Measurements from ENCODE around the gene PROC.
"Not testable (repeated sequence)": the region's sequence is repeated elsewhere in the genome, so short reads cannot be mapped to it uniquely, and the experiment has no call there.

Gene PROC

GRCh38 chr2:127403460-127403859 lies 14.8 kb upstream of the PROC start:
- DNase-seq = no peak
- TF ChIP-seq POLR2A (IDR thresholded peaks at IDR 0.05; ENCODE audit: low read length) (no peak), GATA1 (IDR thresholded peaks at IDR 0.05; ENCODE audit: low read depth, low read length) (no peak)

GRCh38 chr2:127404466-127405254 lies 13.6 kb upstream of the PROC start:
- no peak for DNase-seq
- TF ChIP-seq GATA1 (IDR thresholded peaks at IDR 0.05; ENCODE audit: low read depth, low read length) (no peak), POLR2A (IDR thresholded peaks at IDR 0.05; ENCODE audit: low read length) (no peak)

- TF ChIP-seq GATA1 (IDR thresholded peaks at IDR 0.05; ENCODE audit: low read depth, low read length) = no peak
- no peak for DNase-seq
Observed at GRCh38 chr2:127405255-127405610, 13.0 kb upstream of the PROC start.

DNA sequence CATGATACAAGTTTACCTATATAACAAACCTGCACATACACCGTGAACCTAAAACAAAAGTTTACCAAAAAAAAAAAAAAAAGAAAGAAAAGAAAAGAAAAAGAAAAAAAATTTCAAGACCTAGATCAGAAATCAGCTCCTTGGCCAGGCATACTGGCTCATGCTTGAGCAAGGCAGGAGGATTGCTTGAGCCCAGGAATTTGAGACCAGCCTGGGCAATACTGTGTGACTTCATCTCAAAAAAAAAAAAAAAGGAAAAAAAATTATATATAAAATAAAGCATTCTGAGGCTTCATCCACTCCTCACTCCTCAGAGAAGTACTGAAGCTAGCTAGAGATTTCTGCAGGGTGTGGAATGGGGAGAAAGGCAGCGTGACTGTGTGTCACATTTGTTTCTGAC lies 11.8 kb upstream of the PROC start:
- TF ChIP-seq GATA1 (IDR thresholded peaks at IDR 0.05; ENCODE audit: low read depth, low read length) (no peak), POLR2A (IDR thresholded peaks at IDR 0.05; ENCODE audit: low read length) (no peak)
- DNase-seq = no peak

DNA sequence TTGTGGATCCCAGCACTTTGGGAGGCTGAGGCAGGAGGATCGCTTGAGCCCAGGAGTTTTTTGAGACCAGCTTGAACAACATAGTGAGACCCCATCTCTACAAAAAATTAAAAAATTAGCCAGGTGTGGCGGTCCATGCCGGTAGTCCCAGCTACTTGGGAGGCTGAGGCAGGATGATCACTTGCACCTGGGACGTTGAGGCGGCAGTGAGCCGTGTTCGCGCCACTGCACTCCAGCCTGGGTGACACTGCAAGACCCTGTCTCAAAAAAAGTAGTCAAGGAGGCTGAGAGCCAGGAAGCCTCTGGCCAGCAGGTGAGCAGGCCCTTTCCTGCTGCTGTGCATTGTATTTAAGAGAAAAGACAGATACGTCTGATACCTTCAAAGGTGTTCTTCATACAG lies 11.1 kb upstream of the PROC start:
- TF ChIP-seq GATA1 (IDR thresholded peaks at IDR 0.05; ENCODE audit: low read depth, low read length) = no peak
- TF ChIP-seq POLR2A (IDR thresholded peaks at IDR 0.05; ENCODE audit: low read length) = no peak
- no peak for DNase-seq

GRCh38 chr2:127407661-127408003 lies 10.6 kb upstream of the PROC start:
- DNase-seq = no peak
- TF ChIP-seq POLR2A (IDR thresholded peaks at IDR 0.05; ENCODE audit: low read length) = no peak
- TF ChIP-seq GATA1 (IDR thresholded peaks at IDR 0.05; ENCODE audit: low read depth, low read length) = no peak

DNA sequence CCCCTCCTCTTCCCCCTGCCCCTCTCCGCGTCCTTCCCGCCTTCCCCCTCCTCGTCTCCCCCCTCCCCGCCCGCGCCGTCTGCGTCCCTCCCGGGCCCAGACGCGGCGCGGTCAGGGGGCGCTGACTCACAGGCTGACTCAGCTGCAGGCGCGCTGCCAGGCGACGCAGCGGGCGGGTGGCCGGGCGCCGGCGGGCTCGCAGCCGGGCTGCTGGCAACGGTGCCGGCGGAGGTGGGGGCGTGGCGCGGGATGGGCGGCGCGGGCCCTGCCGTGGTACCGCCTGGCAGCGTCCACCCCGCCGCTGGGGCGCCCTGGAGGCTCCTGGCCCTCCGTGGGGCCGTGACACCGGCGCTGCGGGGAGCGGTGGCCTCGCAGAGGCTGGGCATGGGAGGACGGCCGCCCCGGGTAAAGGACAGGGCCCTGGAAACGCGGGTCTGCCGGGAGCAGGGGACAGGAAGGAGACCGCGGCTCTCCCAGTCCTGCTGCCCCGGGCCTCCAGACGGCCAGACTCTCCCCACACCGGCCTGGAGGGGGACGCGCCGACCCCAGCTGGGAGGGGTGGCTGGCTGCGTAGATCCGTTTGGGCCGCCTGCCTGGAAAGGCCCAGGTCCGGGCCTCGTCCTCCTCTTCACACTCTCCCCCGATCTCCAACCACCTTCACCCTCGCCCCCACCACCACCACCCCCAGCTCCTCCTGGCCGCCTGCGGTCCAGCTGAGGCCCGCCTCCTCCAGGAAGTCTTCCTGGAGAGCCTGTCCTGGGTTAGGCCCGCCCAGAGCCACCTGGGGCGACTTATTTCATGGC lies 10.0 kb upstream of the PROC start:
- peak; percentile 92 to 98 for DNase-seq
- TF ChIP-seq POLR2A (IDR thresholded peaks at IDR 0.05; ENCODE audit: low read length) (peak; percentile 72), GATA1 (IDR thresholded peaks at IDR 0.05; ENCODE audit: low read depth, low read length) (no peak)

DNA sequence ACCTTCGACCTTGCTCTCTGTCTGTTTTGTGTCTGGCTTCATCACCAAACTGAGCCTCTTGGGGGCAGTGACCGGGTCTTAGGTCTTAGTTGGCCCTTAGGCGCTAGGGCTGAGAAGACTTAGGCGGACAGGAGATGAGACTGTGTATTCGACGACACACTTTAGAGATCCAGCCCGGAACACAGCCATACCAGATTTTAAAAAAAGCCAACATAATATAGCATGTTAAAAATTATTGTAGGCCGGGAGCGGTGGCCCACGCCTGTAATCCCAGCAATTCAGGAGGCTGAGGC lies 9.5 kb upstream of the PROC start:
- peak in 1 of 2 experiments; percentile 52 for DNase-seq
- TF ChIP-seq POLR2A (IDR thresholded peaks at IDR 0.05; ENCODE audit: low read length) (no peak), GATA1 (IDR thresholded peaks at IDR 0.05; ENCODE audit: low read depth, low read length) (no peak)

DNA sequence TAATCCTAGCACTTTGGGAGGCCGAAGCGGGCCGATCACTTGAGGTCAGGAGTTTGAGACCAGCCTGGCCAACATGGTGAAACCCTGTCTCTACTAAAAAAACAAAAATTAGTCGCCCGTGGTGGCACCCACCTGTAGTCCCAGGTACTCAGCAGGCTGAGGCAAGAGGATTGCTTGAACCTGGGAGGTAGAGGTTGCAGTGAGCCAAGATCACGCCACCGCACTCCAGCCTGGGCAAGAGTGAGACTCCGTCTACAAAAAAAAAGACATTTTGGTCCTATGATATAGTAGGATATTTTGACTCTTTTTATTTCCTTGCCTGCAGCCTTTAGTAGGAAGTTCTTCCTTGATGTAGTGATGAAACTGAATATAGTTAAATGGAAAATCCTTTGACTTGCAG lies 8.5 kb upstream of the PROC start:
- DNase-seq = not testable (repeated sequence)

DNA sequence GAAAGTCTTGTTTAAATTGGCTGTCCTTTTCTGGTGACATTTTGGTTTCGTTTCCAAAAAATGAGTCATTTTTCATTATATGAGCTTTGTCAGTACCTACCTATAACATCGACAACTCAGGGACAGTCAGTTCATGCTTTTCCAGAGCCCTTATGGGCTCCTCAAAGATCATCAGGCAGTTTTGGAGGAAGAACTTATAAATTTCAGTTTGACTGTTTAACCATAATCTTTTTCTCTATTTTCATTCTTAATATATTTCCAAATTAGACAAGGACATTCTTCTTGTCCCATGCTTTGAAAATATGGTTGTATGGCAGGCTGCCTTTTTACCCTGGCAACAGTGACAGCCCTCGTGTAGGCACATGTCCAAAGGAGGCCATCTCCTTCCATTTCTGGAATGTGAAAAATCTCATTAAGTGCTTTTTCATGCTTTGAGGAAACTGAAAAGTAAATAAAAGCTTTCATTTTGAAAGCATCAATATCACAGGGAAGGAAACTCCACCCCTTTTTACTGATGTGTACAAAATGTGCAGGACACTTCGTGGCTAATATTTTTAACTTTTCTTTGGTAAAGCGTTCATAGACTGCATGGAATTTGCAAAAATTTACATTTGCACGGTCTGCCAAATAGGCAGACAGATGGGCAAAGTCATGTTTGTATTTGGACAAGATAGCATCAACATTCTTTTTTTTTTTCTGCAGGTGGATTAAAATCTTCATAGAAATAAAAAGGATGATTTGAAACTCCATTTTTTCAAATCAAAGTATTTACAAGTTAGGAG lies 7.2 kb upstream of the PROC start:
- no peak for TF ChIP-seq GATA1 (IDR thresholded peaks at IDR 0.05; ENCODE audit: low read depth, low read length)
- TF ChIP-seq POLR2A (IDR thresholded peaks at IDR 0.05; ENCODE audit: low read length) = no peak
- DNase-seq = peak in 1 of 2 experiments; percentile 21

- no peak for DNase-seq
- TF ChIP-seq GATA1 (IDR thresholded peaks at IDR 0.05; ENCODE audit: low read depth, low read length) = no peak
- no peak for TF ChIP-seq POLR2A (IDR thresholded peaks at IDR 0.05; ENCODE audit: low read length)
Observed at GRCh38 chr2:127411653-127412369, 6.4 kb upstream of the PROC start.

GRCh38 chr2:127413200-127413599 lies 5.0 kb upstream of the PROC start:
- TF ChIP-seq GATA1 (IDR thresholded peaks at IDR 0.05; ENCODE audit: low read depth, low read length) (no peak), POLR2A (IDR thresholded peaks at IDR 0.05; ENCODE audit: low read length) (no peak)
- DNase-seq = no peak

DNA sequence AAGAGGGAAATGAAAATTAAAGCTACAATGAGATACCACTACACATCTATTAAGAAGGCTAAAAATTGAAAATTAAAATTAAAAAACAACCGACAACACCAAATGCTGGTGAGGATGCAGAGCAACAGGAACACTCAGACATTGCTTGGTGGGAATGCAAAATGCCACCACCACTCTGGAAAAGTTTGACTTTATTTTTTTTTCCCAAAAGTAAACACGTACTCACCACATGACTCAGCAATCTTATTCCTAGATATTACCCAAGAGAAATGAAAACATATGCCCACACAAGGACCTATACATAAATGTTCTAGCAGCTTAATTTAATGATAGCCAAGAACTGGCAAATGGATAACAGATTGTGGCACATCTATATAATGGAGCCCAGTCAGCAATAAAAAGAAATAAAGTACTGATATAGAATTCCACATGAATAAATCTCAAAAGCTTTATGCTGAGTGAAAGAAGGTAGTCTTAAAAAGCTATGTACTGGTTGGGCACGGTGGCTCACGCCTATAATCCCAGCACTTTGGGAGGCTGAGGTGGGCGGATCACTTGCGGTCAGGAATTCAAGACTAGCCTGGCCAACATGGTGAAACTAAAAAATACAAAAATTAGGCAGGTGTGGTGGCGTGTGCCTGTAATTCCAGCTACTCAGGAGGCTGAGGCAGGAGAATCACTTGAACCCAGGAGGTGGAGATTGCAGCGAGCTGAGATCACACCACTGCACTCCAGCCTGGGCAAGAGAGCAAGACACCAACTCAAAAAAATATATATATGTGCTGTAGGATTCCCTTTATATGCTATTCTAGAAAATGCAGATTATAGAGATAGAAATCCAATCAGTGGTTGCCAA lies 4.2 kb upstream of the PROC start:
- peak; percentile 15 to 60 for DNase-seq
- TF ChIP-seq GATA1 (IDR thresholded peaks at IDR 0.05; ENCODE audit: low read depth, low read length) = no peak
- no peak for TF ChIP-seq POLR2A (IDR thresholded peaks at IDR 0.05; ENCODE audit: low read length)

Data from erythroblast (primary cell).